Vagina (tissue), 2 donors: ENCODE data around the gene KRTAP5-9.

Source experiments
- POLR2A ChIP-seq, 2 donors: fragments of 450-650 bp; IDR thresholded peaks; one replicate each; pipeline ENCODE4 v1.6.1; 2017; ENCODE audit warnings: antibody characterized with exemption in 2 of 2, mild to moderate bottlenecking in 2 of 2, moderate library complexity in 2 of 2
- TF ChIP-seq, protein P1 (sequence below), 3 experiments: fragments of 450-650 bp in 2 of 3; fragments of 200-600 bp in 1 of 3; sonication (generic) in 1 of 3; IDR thresholded peaks; one replicate each; pipeline ENCODE4 v1.5.1; 2017 to 2019; ENCODE audit warnings: antibody characterized with exemption in 3 of 3, mild to moderate bottlenecking in 2 of 3, moderate library complexity in 2 of 3

DNA sequence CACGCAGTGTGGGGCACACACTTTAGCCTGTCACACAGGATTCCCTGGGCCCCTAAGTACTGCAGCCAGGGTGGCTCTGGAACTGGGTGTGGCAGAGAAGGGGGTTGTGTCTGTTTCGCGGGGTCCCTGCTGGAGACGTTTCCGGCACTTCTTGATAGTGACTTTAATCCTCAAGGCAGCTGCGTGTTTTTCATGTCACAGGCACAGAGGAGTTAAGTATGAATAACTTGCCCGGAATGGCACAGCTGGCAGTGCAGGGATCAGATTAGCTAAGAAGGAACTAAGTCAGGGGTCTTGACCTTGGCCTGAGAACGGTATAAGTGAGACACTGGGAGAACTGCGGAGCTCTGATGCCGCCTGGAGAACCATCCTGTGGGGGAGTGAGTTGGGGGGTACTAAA, 28.7 kb upstream of the KRTAP5-9 start:
- TF ChIP-seq, protein P1, sequence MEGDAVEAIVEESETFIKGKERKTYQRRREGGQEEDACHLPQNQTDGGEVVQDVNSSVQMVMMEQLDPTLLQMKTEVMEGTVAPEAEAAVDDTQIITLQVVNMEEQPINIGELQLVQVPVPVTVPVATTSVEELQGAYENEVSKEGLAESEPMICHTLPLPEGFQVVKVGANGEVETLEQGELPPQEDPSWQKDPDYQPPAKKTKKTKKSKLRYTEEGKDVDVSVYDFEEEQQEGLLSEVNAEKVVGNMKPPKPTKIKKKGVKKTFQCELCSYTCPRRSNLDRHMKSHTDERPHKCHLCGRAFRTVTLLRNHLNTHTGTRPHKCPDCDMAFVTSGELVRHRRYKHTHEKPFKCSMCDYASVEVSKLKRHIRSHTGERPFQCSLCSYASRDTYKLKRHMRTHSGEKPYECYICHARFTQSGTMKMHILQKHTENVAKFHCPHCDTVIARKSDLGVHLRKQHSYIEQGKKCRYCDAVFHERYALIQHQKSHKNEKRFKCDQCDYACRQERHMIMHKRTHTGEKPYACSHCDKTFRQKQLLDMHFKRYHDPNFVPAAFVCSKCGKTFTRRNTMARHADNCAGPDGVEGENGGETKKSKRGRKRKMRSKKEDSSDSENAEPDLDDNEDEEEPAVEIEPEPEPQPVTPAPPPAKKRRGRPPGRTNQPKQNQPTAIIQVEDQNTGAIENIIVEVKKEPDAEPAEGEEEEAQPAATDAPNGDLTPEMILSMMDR (IDR thresholded peaks at IDR 0.05) = no peak
- TF ChIP-seq POLR2A (IDR thresholded peaks at IDR 0.05) = no peak
